Large intestine (tissue), 3 donors: Measurements from ENCODE around the gene GPRC5C. TPM values are rescaled to one million over a fixed set of nuclear protein-coding genes. Genes with fewer than 3 reads are reported as not detected.

ENCODE experiments used
- DNase-seq, 2 donors: peaks; one replicate each; pipeline versions ENCODE4 v3.0.0 to v3.0.0-alpha.2; 2013
- H3K27ac ChIP-seq: one replicate; pipeline ENCODE4 v1.5.1; 2013; ENCODE audit warnings: low read length
- H3K27me3 ChIP-seq: 2 replicates; pipeline ENCODE4 v1.6.1; 2013; ENCODE audit warnings: low read length; ENCODE audit not compliant: control insufficient read depth, insufficient read depth
- H3K36me3 ChIP-seq: 2 replicates; pipeline ENCODE4 v1.6.1; 2013; ENCODE audit warnings: low read length; ENCODE audit not compliant: control insufficient read depth, insufficient read depth
- H3K4me1 ChIP-seq: one replicate; pipeline ENCODE4 v1.6.1; 2013; ENCODE audit warnings: low read length; ENCODE audit not compliant: control insufficient read depth, insufficient read depth
- H3K4me3 ChIP-seq: one replicate; pipeline ENCODE4 v1.5.1; 2013; ENCODE audit warnings: low read length
- H3K9me3 ChIP-seq: one replicate; pipeline ENCODE4 v1.6.1; 2013; ENCODE audit warnings: mild to moderate bottlenecking, low read depth, low read length, moderate library complexity; ENCODE audit not compliant: control insufficient read depth
- WGBS: methylation state at CpG from one replicate; pipeline ENCODE4 v1.1.5; 2013; ENCODE audit warnings: low lambda C conversion rate; ENCODE audit not compliant: insufficient coverage; 5-methylcytosine and 5-hydroxymethylcytosine counted together
- polyA plus RNA-seq: library from polyadenylated mRNA; unstranded; fragments of 120-200 nt; gene quantifications from one replicate; pipeline ENCODE4 v1.2.1, GENCODE V29; 2013

GPRC5C gene
- polyA plus RNA-seq, 1 donor, result 38.8 TPM

- peak overlapping the region; percentile 32 for H3K4me3 ChIP-seq
- 0% methylated on average over 2 of the region's 28 CpGs for WGBS
These were observed 11.0 kb downstream of the GPRC5C start for GRCh38 chr17:74442670-74443515.

GRCh38 chr17:74443516-74444296 lies 11.8 kb downstream of the GPRC5C start:
- Histone ChIP-seq H3K27me3 (no peaks in the 10 kb centered on the region), H3K36me3 (peaks cover 16% of the 10 kb centered on the region), H3K27ac (peak overlapping the region; percentile 97), H3K9me3 (peaks cover 9% of the 10 kb centered on the region), H3K4me1 (peaks cover 25% of the 10 kb centered on the region), H3K4me3 (peak overlapping the region; percentile 32)
- no CpG with 5 or more reads among the region's 8 CpGs for WGBS
- peak in 1 of 2 donors; percentile 48 for DNase-seq

More at GRCh38 chr17:74442670-74443515, 11.0 kb downstream of the GPRC5C start:
- peaks cover 16% of the 10 kb centered on the region for H3K36me3 ChIP-seq
- H3K27ac ChIP-seq, result peak overlapping the region; percentile 97
- H3K4me1 ChIP-seq, result peaks cover 25% of the 10 kb centered on the region
- peak; percentile 87 to 93 for DNase-seq
- H3K27me3 ChIP-seq, result no peaks in the 10 kb centered on the region
- H3K9me3 ChIP-seq, result peaks cover 15% of the 10 kb centered on the region

GRCh38 chr17:74444406-74444805 lies 12.5 kb downstream of the GPRC5C start:
- Histone ChIP-seq H3K9me3 (peaks cover 9% of the 10 kb centered on the region), H3K27ac (no peak overlapping the region), H3K4me3 (no peak overlapping the region), H3K4me1 (peaks cover 25% of the 10 kb centered on the region), H3K27me3 (no peaks in the 10 kb centered on the region), H3K36me3 (peaks cover 16% of the 10 kb centered on the region)
- DNase-seq, result no peak
- no CpG with 5 or more reads among the region's 12 CpGs for WGBS

DNA sequence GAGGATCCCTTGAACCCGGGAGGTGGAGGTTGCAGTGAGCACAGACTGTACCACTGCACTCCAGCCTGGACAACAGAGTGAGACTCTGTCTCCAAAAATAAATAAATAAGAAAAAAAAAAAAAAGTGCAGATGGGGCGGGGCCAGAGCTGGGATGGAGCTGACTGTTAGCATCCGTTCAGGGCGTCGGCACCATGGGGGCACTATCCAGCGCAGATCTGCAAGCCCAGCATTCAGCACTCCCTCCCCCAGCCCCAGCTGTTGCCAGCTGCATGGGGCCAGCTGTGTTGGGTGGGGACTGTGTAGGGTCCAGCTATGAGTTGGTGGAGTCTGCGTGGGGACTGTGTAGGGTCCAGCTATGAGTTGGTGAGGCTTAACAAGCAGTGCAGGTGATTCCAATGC lies 13.3 kb downstream of the GPRC5C start:
- H3K9me3 ChIP-seq, result peaks cover 4% of the 10 kb centered on the region
- H3K36me3 ChIP-seq, result peaks cover 14% of the 10 kb centered on the region
- no peak overlapping the region for H3K27ac ChIP-seq
- no peak overlapping the region for H3K4me3 ChIP-seq
- H3K4me1 ChIP-seq, result peaks cover 25% of the 10 kb centered on the region
- no peaks in the 10 kb centered on the region for H3K27me3 ChIP-seq
- WGBS, result no CpG with 5 or more reads among the region's 7 CpGs
- no peak for DNase-seq

DNA sequence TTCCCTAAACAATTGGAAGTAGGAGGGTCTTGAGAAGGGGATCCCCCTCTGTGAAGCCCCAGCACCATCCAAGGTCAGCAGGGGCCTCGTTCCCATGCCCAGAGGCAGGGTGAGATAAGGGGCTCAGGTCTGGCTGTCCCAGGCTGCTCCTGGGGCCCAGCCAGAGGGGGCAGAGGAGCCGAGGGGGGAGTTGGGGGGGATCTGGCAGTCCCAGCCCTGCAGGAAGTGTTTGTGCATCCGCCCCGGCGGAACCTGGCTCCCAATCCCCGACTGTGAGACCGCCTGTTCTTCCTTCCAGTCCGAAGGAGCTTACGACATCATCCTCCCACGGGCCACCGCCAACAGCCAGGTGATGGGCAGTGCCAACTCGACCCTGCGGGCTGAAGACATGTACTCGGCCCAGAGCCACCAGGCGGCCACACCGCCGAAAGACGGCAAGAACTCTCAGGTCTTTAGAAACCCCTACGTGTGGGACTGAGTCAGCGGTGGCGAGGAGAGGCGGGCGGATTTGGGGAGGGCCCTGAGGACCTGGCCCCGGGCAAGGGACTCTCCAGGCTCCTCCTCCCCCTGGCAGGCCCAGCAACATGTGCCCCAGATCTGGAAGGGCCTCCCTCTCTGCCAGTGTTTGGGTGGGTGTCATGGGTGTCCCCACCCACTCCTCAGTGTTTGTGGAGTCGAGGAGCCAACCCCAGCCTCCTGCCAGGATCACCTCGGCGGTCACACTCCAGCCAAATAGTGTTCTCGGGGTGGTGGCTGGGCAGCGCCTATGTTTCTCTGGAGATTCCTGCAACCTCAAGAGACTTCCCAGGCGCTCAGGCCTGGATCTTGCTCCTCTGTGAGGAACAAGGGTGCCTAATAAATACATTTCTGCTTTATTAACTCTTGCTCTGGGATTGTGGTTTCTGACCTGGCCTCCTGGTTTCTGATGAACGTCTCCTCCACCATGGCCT lies 14.9 kb downstream of the GPRC5C start:
- H3K4me1 ChIP-seq, result peaks cover 25% of the 10 kb centered on the region
- H3K9me3 ChIP-seq, result no peaks in the 10 kb centered on the region
- H3K27ac ChIP-seq, result no peak overlapping the region
- DNase-seq, result no peak
- no CpG with 5 or more reads among the region's 31 CpGs for WGBS
- H3K27me3 ChIP-seq, result no peaks in the 10 kb centered on the region
- H3K36me3 ChIP-seq, result peaks cover 7% of the 10 kb centered on the region
- no peak overlapping the region for H3K4me3 ChIP-seq

GRCh38 chr17:74447628-74448159 lies 15.8 kb downstream of the GPRC5C start:
- no peak overlapping the region for H3K4me3 ChIP-seq
- H3K27me3 ChIP-seq, result no peaks in the 10 kb centered on the region
- H3K9me3 ChIP-seq, result no peaks in the 10 kb centered on the region
- no peak overlapping the region for H3K27ac ChIP-seq
- no peak for DNase-seq
- no CpG with 5 or more reads among the region's 11 CpGs for WGBS
- H3K36me3 ChIP-seq, result peaks cover 7% of the 10 kb centered on the region
- peaks cover 20% of the 10 kb centered on the region for H3K4me1 ChIP-seq

DNA sequence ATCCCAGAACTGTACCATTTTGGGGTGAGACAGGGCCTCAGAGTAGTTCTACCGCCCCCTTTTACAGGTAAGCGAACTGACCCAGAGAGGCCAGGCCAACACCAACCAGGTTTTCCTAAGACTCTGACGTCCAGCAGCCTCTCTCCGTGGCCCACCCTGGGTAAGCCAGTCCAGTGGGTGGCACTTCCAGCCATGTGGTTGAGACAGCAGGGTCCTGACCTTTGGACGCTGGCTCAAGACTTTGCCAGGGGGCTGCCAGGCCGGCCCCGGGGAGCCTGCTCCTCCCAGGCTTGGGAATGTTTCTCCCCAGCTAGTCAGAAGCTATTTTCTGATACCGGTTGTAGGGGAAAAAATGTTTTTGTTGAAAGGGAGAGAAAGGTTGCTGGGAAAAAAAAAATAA lies 16.9 kb downstream of the GPRC5C start:
- no peak for DNase-seq
- no peak overlapping the region for H3K27ac ChIP-seq

GRCh38 chr17:74449306-74449705 lies 17.4 kb downstream of the GPRC5C start:
- WGBS, result no CpG with 5 or more reads among the region's 11 CpGs
- Histone ChIP-seq H3K36me3 (peaks cover 7% of the 10 kb centered on the region), H3K4me1 (peaks cover 17% of the 10 kb centered on the region), H3K27ac (no peak overlapping the region), H3K4me3 (no peak overlapping the region), H3K27me3 (peaks cover 9% of the 10 kb centered on the region), H3K9me3 (no peaks in the 10 kb centered on the region)
- no peak for DNase-seq

More for the DNA sequence above, 16.9 kb downstream of the GPRC5C start:
- peaks cover 9% of the 10 kb centered on the region for H3K27me3 ChIP-seq
- H3K4me3 ChIP-seq, result no peak overlapping the region
- peaks cover 22% of the 10 kb centered on the region for H3K4me1 ChIP-seq
- WGBS, result no CpG with 5 or more reads among the region's 8 CpGs
- H3K9me3 ChIP-seq, result no peaks in the 10 kb centered on the region
- H3K36me3 ChIP-seq, result peaks cover 7% of the 10 kb centered on the region

GRCh38 chr17:74449773-74450172 lies 17.9 kb downstream of the GPRC5C start:
- Histone ChIP-seq H3K27me3 (peaks cover 9% of the 10 kb centered on the region), H3K36me3 (peaks cover 7% of the 10 kb centered on the region), H3K4me1 (peaks cover 17% of the 10 kb centered on the region), H3K9me3 (no peaks in the 10 kb centered on the region), H3K27ac (no peak overlapping the region), H3K4me3 (no peak overlapping the region)
- DNase-seq, result no peak
- WGBS, result no CpG with 5 or more reads among the region's 5 CpGs
